ENCODE measurements around the gene LOXL1. TPM values are rescaled to one million over a fixed set of nuclear protein-coding genes. Genes with fewer than 3 reads are reported as not detected.

The LOXL1 gene
- total RNA-seq, 1 donor from 2014 or later = 260 TPM

DNA sequence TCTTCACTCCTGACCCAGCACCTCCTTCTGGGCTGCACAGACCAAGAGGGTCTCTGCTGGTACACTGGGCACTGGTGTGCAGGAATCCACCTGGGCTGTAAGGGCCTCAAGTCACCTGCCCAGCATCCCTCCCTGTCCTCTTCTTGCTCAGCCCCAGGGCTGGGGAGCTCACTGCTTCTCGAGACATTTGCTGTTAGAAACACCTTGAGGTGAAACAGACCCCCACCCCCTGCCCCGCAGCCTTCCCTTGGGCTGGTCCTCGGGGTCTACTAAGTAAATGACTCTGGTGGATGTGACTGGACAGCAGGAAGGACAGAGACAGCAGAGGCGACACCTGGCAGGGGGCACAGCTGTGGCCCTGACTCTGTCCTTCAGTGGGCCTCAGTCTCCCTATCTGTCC, 29.1 kb downstream of the LOXL1 start:
- intact Hi-C loops (cut with DNase I) = loop anchor here (10.0 kb wide), 1 partner anchor 359 kb away; no protein-coding TSS in a partner anchor
- peaks cover 0 to 7% of the 10 kb centered on the region in 2 donors for H3K36me3 ChIP-seq
- H3K27me3 ChIP-seq = no peaks in the 10 kb centered on the region
- no peak overlapping the region for H3K4me3 ChIP-seq
- H3K27ac ChIP-seq = peak overlapping the region in 1 of 2 donors; percentile 100
- DNase-seq (ENCODE audit: low spot score in 2 of 2) = peak in 1 of 2 donors; percentile 58
- TF ChIP-seq CTCF (IDR thresholded peaks at IDR 0.05) = no peak
- no peaks in the 10 kb centered on the region for H3K9me3 ChIP-seq
- peaks cover 16 to 50% of the 10 kb centered on the region in 2 donors for H3K4me1 ChIP-seq

DNA sequence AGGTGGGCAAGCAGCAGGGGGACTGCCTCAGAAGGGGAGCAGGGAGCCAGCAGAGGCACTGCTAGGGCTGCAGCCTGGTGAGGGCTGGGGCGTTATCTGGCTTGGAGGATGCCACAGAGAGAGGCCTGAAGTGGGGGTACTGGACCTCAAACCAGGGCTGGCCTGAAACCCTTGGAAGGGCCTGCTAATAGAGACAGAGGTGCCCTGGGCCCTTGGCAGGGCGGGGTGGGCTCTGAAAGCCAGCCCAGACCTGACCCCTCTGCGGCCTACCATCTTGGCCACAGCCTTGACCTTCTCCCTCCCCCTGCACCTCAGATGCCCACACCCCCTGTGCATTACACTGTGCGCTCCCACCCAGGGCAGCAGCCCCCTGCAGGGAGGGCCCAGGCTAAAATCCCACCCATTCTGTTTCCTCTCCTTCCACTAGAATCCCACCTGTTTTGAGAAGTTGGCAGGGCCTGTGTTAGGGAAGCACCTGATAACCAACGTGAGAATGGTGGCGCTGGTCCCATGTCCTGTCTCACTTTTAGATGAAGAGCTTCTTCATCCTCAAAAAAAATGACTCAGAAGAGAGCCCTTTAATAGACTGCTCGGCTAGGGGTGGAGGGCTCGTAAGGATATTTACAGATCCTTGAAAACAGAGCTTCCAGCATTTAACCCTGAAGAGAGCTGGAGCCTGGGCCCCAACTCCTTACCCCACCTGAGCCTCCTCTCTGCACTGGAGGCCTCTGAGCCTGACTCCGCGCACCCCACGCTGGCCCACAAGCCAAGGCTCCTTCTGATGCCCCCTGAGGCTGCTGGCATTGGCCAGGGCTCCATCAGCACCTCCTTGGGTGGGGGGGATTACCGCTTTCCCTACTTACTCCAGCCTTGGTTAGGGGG, 29.8 kb downstream of the LOXL1 start:
- Histone ChIP-seq H3K9me3 (no peaks in the 10 kb centered on the region), H3K27ac (peak overlapping the region; percentile 45 to 68), H3K27me3 (no peaks in the 10 kb centered on the region), H3K36me3 (peaks cover 0 to 7% of the 10 kb centered on the region in 2 donors), H3K4me3 (no peak overlapping the region), H3K4me1 (peaks cover 16 to 42% of the 10 kb centered on the region in 2 donors)
- no peak for TF ChIP-seq CTCF (IDR thresholded peaks at IDR 0.05)
- DNase-seq (ENCODE audit: low spot score in 2 of 2) = peak in 1 of 2 donors; percentile 52
- intact Hi-C loops (cut with DNase I) = loop anchor here (10.0 kb wide), 1 partner anchor 359 kb away; no protein-coding TSS in a partner anchor

DNA sequence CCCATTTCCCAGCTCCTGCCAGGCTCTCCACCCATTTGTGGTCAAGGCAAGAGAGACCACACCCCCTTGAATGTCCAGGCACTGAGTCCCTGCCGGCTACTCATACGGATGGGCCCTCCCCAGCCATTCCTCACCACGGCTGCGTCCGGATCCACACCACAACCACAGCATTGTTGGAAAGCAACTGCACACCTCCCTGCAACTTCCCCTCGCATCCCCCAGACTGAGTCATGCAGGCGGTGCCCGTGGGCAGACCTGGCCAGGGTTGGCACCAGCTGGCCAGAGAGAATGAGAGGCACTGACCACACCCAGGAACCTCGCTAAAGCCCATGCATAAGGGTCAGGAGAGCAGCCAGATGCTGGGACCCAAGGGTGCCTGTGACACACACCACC, 30.5 kb downstream of the LOXL1 start:
- peaks cover 0 to 7% of the 10 kb centered on the region in 2 donors for H3K36me3 ChIP-seq
- no peak overlapping the region for H3K4me3 ChIP-seq
- intact Hi-C loops (cut with DNase I) = loop anchor here (10.0 kb wide), 1 partner anchor 358 kb away; no protein-coding TSS in a partner anchor
- H3K4me1 ChIP-seq = peaks cover 13 to 38% of the 10 kb centered on the region in 2 donors
- peak in 1 of 2 donors; percentile 86 for DNase-seq (ENCODE audit: low spot score in 2 of 2)
- H3K9me3 ChIP-seq = no peaks in the 10 kb centered on the region
- H3K27ac ChIP-seq = peak overlapping the region; percentile 45 to 68
- no peaks in the 10 kb centered on the region for H3K27me3 ChIP-seq
- no peak for TF ChIP-seq CTCF (IDR thresholded peaks at IDR 0.05)

DNA sequence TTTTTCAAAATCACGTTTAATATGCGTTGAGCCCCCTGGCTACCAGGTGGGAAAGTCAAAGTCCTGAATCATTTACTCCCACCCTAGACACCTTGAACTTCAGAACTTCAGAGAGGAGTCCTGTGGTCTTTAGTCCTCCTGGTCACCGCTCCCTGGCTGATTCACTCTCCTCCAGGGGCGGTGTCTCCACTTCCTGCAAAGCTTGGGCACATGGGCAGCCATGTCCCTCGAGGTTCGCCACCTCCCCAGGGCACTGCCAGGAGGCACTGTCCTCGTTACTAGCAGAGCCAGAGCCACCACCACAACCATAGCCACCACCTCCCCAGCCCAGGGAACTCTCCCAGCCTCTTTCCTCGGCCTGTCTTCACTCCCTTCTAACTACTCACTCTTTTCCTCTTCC, 31.0 kb downstream of the LOXL1 start:
- no peaks in the 10 kb centered on the region for H3K9me3 ChIP-seq
- intact Hi-C loops (cut with DNase I) = loop anchor here (10.0 kb wide), 1 partner anchor 358 kb away; no protein-coding TSS in a partner anchor
- H3K4me1 ChIP-seq = peaks cover 7 to 33% of the 10 kb centered on the region in 2 donors
- TF ChIP-seq CTCF (IDR thresholded peaks at IDR 0.05) = no peak
- H3K27me3 ChIP-seq = no peaks in the 10 kb centered on the region
- peaks cover 0 to 5% of the 10 kb centered on the region in 2 donors for H3K36me3 ChIP-seq
- peak overlapping the region; percentile 24 to 68 for H3K27ac ChIP-seq
- H3K4me3 ChIP-seq = no peak overlapping the region
- peak in 1 of 2 donors; percentile 60 for DNase-seq (ENCODE audit: low spot score in 2 of 2)

DNA sequence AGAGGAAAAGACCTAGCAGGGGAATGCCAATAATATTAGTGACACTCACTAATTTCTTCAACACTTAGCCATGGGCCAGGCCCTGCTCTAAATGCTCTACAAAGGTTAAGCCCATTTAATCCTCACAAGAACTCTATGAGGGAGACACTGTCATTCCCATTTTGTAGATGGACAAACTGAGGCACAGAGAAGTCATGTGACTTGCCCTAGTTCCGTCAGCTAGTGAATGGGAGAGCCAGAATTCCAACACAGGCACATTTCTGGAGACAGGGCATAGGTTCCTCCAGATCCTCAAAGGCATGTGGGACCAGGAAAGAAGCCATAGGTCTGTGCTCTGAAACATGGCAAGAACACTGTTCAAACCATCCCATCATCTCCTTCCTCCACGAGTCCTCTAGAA, 31.5 kb downstream of the LOXL1 start:
- Histone ChIP-seq H3K4me3 (no peak overlapping the region), H3K27me3 (no peaks in the 10 kb centered on the region), H3K4me1 (peaks cover 7 to 28% of the 10 kb centered on the region in 2 donors), H3K36me3 (no peaks in the 10 kb centered on the region), H3K27ac (peak overlapping the region in 1 of 2 donors; percentile 68), H3K9me3 (no peaks in the 10 kb centered on the region)
- DNase-seq (ENCODE audit: low spot score in 2 of 2) = no peak
- no peak for TF ChIP-seq CTCF (IDR thresholded peaks at IDR 0.05)
- intact Hi-C loops (cut with DNase I) = loop anchor here (10.0 kb wide), 1 partner anchor 357 kb away; no protein-coding TSS in a partner anchor

Data from ascending aorta (tissue), 2 donors.